HG03095 (cell line): Measurements from ENCODE around the gene ALAS1.
"Not testable (repeated sequence)": the region's sequence is repeated elsewhere in the genome, so short reads cannot be mapped to it uniquely, and the experiment has no call there.

Experiments used
- ATAC-seq: cut with Tn5 transposase; IDR thresholded peaks from one replicate; pipeline ENCODE4 v1.9.1; 2021; ENCODE audit warnings: moderate library complexity; ENCODE audit not compliant: unreplicated experiment

The ALAS1 gene

GRCh38 chr3:52176951-52177700 lies 20.8 kb upstream of the ALAS1 start:
- ATAC-seq = no peak

- ATAC-seq = no peak
Measured at GRCh38 chr3:52177701-52178042, 20.3 kb upstream of the ALAS1 start.

GRCh38 chr3:52178126-52178525 lies 19.8 kb upstream of the ALAS1 start:
- not testable (repeated sequence) for ATAC-seq

- no peak for ATAC-seq
Measured at GRCh38 chr3:52178537-52178936, 19.4 kb upstream of the ALAS1 start.

GRCh38 chr3:52181543-52181942 lies 16.4 kb upstream of the ALAS1 start:
- ATAC-seq = no peak

GRCh38 chr3:52182196-52182595 lies 15.8 kb upstream of the ALAS1 start:
- no peak for ATAC-seq

GRCh38 chr3:52182691-52183090 lies 15.3 kb upstream of the ALAS1 start:
- no peak for ATAC-seq

GRCh38 chr3:52183786-52184445 lies 14.0 kb upstream of the ALAS1 start:
- ATAC-seq = no peak

- no peak for ATAC-seq
Measured at GRCh38 chr3:52184690-52185089, 13.3 kb upstream of the ALAS1 start.

- ATAC-seq = no peak
Measured at GRCh38 chr3:52185311-52185710, 12.6 kb upstream of the ALAS1 start.

GRCh38 chr3:52185837-52186236 lies 12.1 kb upstream of the ALAS1 start:
- ATAC-seq = no peak

GRCh38 chr3:52186729-52187128 lies 11.2 kb upstream of the ALAS1 start:
- ATAC-seq = no peak

- ATAC-seq = no peak
Measured at GRCh38 chr3:52188556-52188955, 9.4 kb upstream of the ALAS1 start.

- no peak for ATAC-seq
Measured at GRCh38 chr3:52190294-52191074, 7.5 kb upstream of the ALAS1 start.

- no peak for ATAC-seq
Measured at GRCh38 chr3:52191663-52192062, 6.3 kb upstream of the ALAS1 start.

- ATAC-seq = no peak
Measured at GRCh38 chr3:52193065-52193464, 4.9 kb upstream of the ALAS1 start.

- ATAC-seq = no peak
Measured at GRCh38 chr3:52194485-52195290, 3.3 kb upstream of the ALAS1 start.

- no peak for ATAC-seq
Measured at GRCh38 chr3:52195291-52195597, 2.7 kb upstream of the ALAS1 start.

GRCh38 chr3:52195823-52196331 lies 2.1 kb upstream of the ALAS1 start:
- no peak for ATAC-seq

GRCh38 chr3:52196977-52197376 lies 983 bp upstream of the ALAS1 start:
- no peak for ATAC-seq

- no peak for ATAC-seq
Measured at GRCh38 chr3:52197499-52197841, 490 bp upstream of the ALAS1 start.
